NCI-H1092 treated with DMSO at 0.1 percent for 48 hours (cell line): ENCODE data around the gene APBB2.

Experiments used
- DNase-seq: peaks from one replicate; lab custom pipeline; 2025; lab: John Stamatoyannopoulos, UW

The APBB2 gene

DNA sequence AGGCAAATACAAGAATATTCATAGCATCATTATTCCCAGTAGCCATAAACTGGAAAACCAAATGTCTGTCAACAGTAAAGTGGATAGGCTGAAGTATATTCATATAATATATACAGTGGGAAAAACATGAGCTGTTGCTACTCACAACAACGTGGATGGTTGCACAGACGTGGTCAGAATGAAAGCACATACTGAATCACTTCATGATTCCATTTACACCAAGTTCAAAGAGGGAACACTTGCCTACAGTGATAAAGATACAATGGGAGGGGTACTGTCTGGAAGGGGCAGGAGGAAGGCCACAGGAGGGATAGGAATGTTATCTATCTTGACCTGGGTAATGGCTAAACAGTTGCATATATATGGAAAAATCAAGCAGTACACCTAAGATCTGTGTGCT is 25.3 kb downstream of the APBB2 start:
- DNase-seq: no peak

DNA sequence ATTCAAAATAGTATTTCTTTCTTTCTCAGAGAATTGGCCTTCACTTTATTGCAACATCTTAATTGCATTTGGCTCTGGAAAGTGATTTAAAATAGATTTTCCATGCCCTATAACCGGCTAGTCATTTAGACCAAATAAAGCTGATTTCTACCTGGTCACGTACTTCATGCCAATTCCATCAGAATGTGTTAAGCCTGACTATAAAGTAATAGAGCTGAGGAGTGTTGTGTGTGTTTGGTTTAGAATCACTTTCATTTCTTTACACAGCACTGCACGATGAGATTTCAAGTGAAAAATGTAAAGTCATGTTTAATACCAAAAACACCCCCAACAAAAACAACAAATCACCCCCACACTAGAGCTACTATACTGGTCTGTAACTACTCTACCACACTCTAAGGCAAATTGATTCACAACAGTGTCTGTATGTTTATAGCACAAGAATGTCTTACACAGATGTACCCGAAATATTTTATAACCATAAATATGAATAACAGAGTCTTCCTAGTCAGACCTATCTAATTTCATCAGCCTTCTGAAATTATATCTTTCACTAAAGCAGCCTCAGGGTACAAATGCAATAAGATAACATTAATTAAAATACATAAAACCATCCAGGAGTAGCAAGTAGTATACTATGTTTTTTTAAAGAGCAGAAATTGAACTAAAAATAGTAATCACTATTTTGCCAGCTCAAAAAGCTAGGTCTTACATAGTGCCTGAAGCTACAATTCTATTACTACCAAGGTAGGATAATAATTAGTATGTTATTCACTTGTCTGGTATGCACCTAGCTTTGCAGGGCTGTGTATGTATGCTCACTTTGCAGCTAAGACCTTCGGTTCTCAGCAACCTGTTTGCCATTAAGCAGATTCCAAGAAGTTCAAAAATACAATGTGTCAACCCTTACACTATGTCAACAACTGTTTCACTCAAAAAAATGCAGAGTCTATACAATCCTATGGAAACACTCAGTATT is 28.4 kb downstream of the APBB2 start:
- no peak for DNase-seq

DNA sequence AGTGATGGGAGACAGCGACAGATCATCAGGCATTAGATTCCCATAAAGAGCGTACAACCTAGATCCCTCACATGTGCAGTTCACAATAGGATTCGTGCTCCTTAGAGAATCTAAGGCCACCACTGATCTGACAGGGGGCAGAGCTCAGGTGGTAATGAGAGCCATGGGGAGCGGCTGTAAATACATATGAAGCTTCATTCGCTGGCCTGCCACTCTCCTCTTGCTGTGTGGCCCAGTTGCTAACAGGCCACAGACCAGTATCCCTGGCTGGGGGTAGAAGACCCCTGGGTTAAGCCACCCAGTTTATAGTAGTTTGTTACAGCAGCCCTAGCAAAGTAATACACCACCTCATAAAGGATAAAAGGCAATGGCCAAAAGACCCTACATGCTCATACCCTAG is 30.3 kb downstream of the APBB2 start:
- no peak for DNase-seq

DNA sequence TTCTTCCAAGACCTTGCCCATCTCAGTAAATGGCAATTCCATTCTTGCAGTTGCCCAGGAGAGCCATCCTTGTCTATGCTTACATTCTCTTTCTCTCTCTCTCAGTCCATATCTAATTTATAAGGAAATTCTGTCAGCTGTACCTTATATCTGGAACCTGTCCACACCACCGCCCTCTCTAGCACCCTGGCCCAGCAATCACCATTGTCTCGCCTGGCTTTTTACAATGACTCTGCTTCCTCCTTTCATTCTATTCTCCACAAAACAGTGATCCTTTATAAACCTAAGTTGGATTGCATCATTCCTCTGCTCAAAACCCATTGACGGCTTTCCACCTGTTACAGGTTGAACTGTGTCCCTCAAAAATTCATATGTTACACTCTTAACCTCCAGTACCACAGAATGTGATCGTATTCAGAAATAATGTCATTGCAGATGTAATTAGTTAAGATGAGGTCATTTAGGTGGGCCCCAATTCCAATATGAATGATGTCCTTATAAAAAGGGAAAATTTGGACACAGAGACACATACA is 31.3 kb downstream of the APBB2 start:
- no peak for DNase-seq

DNA sequence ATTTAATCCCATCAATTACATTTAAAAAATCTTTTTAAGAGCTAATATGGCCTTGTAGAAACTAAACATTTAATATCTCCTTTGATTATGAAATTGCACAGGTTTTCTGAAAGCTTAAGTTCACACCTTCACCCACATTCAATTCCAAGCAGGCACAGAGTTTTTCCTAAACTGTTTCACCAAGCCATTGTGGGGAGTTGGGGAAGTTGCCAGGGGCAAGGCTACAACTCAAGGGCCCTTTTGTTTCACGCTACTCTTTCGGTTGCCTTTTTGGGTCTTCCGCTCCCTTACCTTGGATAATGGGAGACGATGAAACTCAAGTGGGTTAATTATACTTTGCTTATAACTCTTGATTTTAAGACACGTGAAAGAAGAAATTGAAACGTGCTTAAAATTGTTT is 33.3 kb downstream of the APBB2 start:
- DNase-seq: no peak

DNA sequence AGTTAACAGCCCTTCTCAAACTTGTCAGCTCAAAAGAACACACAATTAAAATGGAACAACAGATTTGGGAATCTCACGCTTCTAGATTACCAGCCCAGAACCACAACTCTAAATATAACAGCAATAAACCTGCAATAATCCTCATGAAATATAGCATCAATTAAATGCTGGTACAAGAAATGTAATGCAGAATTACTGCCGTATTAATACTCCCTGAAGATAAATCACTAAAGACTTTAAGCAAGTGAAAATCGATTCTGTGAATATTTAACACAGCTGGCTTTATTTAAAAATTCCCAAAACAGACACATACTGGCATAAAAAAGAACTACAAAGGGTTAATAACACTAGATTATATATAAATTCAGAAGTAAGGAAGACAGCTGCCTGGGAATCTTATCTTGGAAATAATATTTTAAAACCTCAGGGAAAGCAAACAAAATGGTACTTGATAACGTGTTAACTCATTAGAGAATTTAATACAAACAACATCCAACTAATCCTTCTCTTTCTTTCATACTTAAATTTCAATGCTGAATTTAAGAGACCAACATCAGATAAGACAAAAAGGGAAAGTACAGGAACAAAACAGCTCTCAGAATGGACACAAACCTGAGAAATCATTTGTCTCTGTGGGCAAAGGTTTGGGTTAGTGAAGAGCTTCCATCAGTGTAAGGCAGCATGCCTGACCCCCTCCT is 34.7 kb downstream of the APBB2 start:
- DNase-seq: no peak

GRCh38 chr4:41178372-41179370 is 35.7 kb downstream of the APBB2 start:
- no peak for DNase-seq

- no peak for DNase-seq
Measured at GRCh38 chr4:41177016-41177415, 37.3 kb downstream of the APBB2 start.

DNA sequence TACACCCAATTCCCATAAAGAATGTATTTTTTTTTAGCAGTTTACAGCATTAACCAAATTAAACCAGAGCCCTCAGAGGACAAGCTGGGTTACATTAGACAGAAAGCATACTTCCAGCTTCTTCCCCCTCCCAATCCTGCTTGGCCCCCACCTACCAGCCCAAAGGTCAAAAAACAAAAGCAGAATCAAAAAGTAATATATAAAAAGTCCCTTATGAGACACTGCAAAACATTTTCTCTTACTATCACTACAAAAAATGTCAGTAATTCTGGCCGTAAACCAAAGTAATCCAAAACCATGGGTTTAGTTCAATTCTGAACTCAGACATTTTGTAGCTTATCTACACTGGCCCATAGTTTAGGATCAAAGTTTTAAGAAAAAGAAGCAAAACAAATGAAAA is 38.0 kb downstream of the APBB2 start:
- DNase-seq: no peak

DNA sequence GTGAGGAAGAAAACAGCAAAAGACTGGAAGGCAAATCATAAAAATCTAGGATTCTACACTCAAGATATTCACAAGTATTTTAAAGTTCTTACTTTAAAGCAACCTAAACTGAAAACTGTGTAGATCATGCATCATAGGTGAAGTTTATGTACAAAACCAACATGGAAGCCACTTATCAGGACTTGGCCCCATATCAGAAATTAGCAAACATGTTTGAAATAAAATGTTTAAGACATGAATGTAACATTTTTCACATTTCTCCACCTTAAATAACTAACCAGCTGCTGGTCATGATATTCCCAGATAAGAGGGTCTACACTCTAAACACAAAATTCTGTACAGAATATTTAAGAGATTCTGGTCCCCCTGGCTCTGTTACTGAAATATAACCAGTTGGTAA is 38.5 kb downstream of the APBB2 start:
- DNase-seq: no peak

GRCh38 chr4:41174444-41174843 is 39.9 kb downstream of the APBB2 start:
- DNase-seq: no peak

GRCh38 chr4:41172786-41173185 is 41.6 kb downstream of the APBB2 start:
- DNase-seq: no peak

DNA sequence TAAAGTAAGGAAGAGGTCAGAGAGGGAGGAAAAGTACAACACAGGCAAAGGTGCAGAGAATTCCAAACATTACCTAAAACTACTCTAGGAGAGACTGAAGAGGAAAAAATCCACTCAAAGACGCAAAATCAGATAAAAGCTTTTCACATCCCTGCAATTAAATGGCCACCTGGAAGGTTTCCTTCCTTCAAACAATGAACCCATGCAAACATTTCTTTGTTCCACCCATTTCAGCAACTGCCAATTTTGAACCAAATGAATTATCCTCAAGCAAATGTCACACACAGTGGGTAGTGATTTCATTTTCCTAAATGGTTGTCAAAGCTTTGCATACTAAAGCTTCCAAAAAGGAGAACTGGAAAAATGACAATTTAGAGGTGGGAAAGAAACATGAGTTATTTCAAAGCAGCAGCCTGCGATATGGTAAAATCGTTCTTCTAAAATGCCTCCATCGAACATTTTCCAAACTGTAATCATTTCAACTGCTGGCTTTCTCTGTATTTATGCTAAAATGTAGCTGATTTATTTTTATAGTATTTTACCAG is 45.0 kb downstream of the APBB2 start:
- peak; percentile 46 for DNase-seq

GRCh38 chr4:41167191-41167590 is 47.2 kb downstream of the APBB2 start:
- DNase-seq: no peak

GRCh38 chr4:41164405-41164804 is 49.9 kb downstream of the APBB2 start:
- no peak for DNase-seq

GRCh38 chr4:41161355-41161754 is 53.0 kb downstream of the APBB2 start:
- no peak for DNase-seq

DNA sequence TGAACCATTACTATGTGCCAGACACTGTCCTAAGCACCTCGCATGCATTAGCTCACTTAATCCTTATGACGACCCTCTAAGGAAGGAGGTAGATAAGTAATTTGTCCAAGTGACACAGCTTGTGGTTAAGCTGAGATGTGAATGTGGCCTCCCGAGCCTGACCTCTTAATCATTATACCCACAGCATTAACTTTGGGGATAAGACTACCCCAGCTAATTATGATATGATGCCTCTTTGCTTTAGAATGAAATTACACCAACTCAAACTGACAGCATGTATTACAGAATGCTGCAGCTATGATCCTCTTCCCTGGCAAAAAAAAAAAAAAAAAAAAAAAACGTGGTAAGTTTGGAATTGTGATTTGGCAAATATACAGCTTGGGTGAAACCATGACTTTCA is 53.5 kb downstream of the APBB2 start:
- no peak for DNase-seq

- DNase-seq: no peak
Measured at GRCh38 chr4:41160012-41160789, 54.1 kb downstream of the APBB2 start.

DNA sequence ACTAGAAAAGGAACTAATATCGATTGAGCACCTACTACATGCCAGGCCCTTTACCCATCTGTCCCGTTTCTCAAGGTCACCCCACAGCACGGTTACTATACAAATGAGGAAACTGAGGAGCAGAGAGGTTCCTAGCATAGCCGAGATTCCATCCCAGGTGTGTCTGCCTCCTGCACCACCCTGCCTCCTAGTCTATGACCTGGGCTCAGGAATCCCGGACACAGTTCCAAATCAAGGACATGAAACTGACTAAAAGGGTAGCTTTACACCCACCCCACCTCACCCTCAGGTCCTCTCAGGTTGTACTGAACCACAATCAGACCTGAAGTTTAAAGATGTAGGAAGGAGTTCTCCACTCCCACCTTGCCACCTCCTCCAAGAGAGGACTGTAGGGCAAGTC is 55.6 kb downstream of the APBB2 start:
- DNase-seq: no peak

GRCh38 chr4:41158274-41158673 is 56.1 kb downstream of the APBB2 start:
- DNase-seq: no peak

GRCh38 chr4:41157009-41157408 is 57.3 kb downstream of the APBB2 start:
- no peak for DNase-seq
